Keratinocyte (primary cell): Measurements from ENCODE around the gene P2RX2.

Experiments
- EZH2 ChIP-seq: IDR thresholded peaks from one replicate; pipeline ENCODE4 v1.6.1; 2012; ENCODE audit warnings: inconsistent platforms, mild to moderate bottlenecking, low read length, moderate library complexity
- TF ChIP-seq, protein P1 (sequence below), 3 experiments: IDR thresholded peaks in 1 of 3; conservative IDR thresholded peaks in 1 of 3; optimal IDR thresholded peaks in 1 of 3; 2 replicates in 2 of 3; 3 replicates in 1 of 3; pipeline versions ENCODE3 to v1.5.1; 2011; ENCODE audit warnings: low read length in 3 of 3, mild to moderate bottlenecking in 3 of 3, moderate library complexity in 2 of 3, control low read depth in 1 of 3, inconsistent platforms in 1 of 3; ENCODE audit not compliant: insufficient read depth in 2 of 3; ENCODE audit errors: extremely low read depth in 1 of 3

DNA sequence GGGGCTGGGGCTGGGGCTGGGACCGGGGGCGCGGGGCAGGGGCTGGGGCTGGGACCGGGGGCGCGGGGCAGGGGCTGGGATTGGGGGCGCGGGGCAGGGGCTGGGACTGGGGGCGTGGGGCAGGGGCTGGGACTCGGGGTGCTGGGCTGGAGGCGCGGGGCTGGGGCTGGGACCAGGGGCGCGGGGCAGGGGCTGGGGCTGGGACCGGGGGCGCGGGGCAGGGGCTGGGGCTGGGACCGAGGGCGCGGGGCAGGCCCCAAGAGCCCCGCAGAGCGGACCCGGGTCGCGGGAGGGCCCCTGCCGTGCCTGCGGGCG is 452 bp downstream of the P2RX2 start:
- TF ChIP-seq, protein P1, sequence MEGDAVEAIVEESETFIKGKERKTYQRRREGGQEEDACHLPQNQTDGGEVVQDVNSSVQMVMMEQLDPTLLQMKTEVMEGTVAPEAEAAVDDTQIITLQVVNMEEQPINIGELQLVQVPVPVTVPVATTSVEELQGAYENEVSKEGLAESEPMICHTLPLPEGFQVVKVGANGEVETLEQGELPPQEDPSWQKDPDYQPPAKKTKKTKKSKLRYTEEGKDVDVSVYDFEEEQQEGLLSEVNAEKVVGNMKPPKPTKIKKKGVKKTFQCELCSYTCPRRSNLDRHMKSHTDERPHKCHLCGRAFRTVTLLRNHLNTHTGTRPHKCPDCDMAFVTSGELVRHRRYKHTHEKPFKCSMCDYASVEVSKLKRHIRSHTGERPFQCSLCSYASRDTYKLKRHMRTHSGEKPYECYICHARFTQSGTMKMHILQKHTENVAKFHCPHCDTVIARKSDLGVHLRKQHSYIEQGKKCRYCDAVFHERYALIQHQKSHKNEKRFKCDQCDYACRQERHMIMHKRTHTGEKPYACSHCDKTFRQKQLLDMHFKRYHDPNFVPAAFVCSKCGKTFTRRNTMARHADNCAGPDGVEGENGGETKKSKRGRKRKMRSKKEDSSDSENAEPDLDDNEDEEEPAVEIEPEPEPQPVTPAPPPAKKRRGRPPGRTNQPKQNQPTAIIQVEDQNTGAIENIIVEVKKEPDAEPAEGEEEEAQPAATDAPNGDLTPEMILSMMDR (optimal IDR thresholded peaks at IDR 0.05 in 1 of 3, IDR thresholded peaks at IDR 0.05 in 1 of 3, conservative IDR thresholded peaks at IDR 0.05 in 1 of 3; ENCODE audit: extremely low read depth in 1 of 3, insufficient read depth in 2 of 3, low read length in 3 of 3): no peak
- TF ChIP-seq EZH2: no peak
